ENCODE data around the gene PAFAH1B2. TPM values are rescaled to one million over a fixed set of nuclear protein-coding genes. Genes with fewer than 3 reads are reported as not detected.

The PAFAH1B2 gene
- total and polyA plus RNA-seq, 2 donors (not counting 3 experiments of a cell fraction or from before 2014, with no cell fraction given) = 34.2 to 128 TPM

GRCh38 chr11:117169736-117170135, 25.6 kb downstream of the PAFAH1B2 start:
- no peak for TF ChIP-seq JUN (IDR thresholded peaks at IDR 0.05; ENCODE audit: borderline replicate concordance, insufficient read depth, insufficient read length, low read depth)
- TF ChIP-seq, protein P1, sequence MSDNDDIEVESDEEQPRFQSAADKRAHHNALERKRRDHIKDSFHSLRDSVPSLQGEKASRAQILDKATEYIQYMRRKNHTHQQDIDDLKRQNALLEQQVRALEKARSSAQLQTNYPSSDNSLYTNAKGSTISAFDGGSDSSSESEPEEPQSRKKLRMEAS (IDR thresholded peaks at IDR 0.05; ENCODE audit: insufficient read depth, insufficient read length) = no peak
- no peak for TF ChIP-seq FOS (IDR thresholded peaks at IDR 0.05; ENCODE audit: borderline replicate concordance, insufficient read depth, low read length)
- no peak for TF ChIP-seq CTCF (IDR thresholded peaks at IDR 0.05; ENCODE audit: extremely low read depth in 1 of 2, insufficient read depth in 1 of 2, low read depth in 1 of 2, low read length in 2 of 2)
- TF ChIP-seq EZH2 (IDR thresholded peaks at IDR 0.05; ENCODE audit: borderline replicate concordance, low read depth, low read length, severe bottlenecking) = no peak
- no peak for TF ChIP-seq GATA2 (IDR thresholded peaks at IDR 0.05; ENCODE audit: insufficient read depth, insufficient read length, low read depth, low read length)
- TF ChIP-seq POLR2A (IDR thresholded peaks at IDR 0.05; ENCODE audit: low read depth, low read length) = no peak
- TF ChIP-seq POLR2AphosphoS5 (IDR thresholded peaks at IDR 0.05; ENCODE audit: insufficient read depth, low read depth, low read length) = no peak
- TF ChIP-seq MYC (IDR thresholded peaks at IDR 0.05; ENCODE audit: low read depth, low read length) = no peak
- H3K9me1 ChIP-seq (replicated peaks; ENCODE audit: control insufficient read depth, extremely low read depth, insufficient read depth, low read length) = no peaks in the 10 kb centered on the region
- peaks cover 14% of the 10 kb centered on the region for H3K4me1 ChIP-seq (ENCODE audit: control insufficient read depth, extremely low read depth, insufficient read depth, low read length)
- no peaks in the 10 kb centered on the region for H4K20me1 ChIP-seq (replicated peaks; ENCODE audit: control insufficient read depth, extremely low read depth, insufficient read depth, low read length)
- H3K36me3 ChIP-seq (ENCODE audit: control insufficient read depth in 2 of 2, extremely low read depth in 1 of 2, insufficient read depth in 2 of 2, low read length in 2 of 2) = peaks cover 12 to 23% of the 10 kb centered on the region in 2 experiments
- no peak for DNase-seq (ENCODE audit: low read depth, low spot score)
- H3K27me3 ChIP-seq (ENCODE audit: control insufficient read depth in 2 of 2, insufficient read depth in 2 of 2, low read length in 2 of 2) = no peaks in the 10 kb centered on the region
- no peak for FAIRE-seq
- H3K9ac ChIP-seq (replicated peaks; ENCODE audit: extremely low read depth, insufficient read depth, low read length) = no peak overlapping the region
- H3K79me2 ChIP-seq (ENCODE audit: control insufficient read depth, insufficient read depth, low read length) = peaks cover 2% of the 10 kb centered on the region
- H3K9me3 ChIP-seq (replicated peaks; ENCODE audit: control insufficient read depth, insufficient read depth, low read length) = no peaks in the 10 kb centered on the region
- no TSS peak for BruUV-seq (replicated peaks)
- ChIA-PET CTCF (interaction anchor here (1.0 to 1.7 kb wide), 4 partner anchors 9 to 12 kb away, joined by 3 to 7 read pairs (median 4); partner anchors contain the start of gene SIDT2), POLR2A (interaction anchor here (0.6 kb wide), 1 partner anchor 25 kb away, joined by 3 read pairs; no protein-coding TSS in a partner anchor)
- dilution Hi-C loops (cut with MboI; ENCODE audit: extremely low pct_ligation_motif_present, low sequenced_read_pairs) = no loop called here
- H3K4me2 ChIP-seq (ENCODE audit: insufficient read depth, low read length) = no peak overlapping the region
- H3K4me3 ChIP-seq (replicated peaks in 1 of 3; ENCODE audit: insufficient read depth in 1 of 3, low read depth in 1 of 3, low read length in 3 of 3) = no peak overlapping the region
- no peak overlapping the region for H2AFZ ChIP-seq (ENCODE audit: low read depth, low read length)
- no peak overlapping the region for H3K27ac ChIP-seq (ENCODE audit: insufficient read depth, low read depth, low read length)
- intact Hi-C loops (cut with micrococcal nuclease) = no loop called here

Data from endothelial cell of umbilical vein (primary cell).